Neural cell (in vitro differentiated cells): ENCODE results near the gene GRID1. TPM values are rescaled to one million over a fixed set of nuclear protein-coding genes. Genes with fewer than 3 reads are reported as not detected.

Experiments used
- H2AFZ ChIP-seq: fragments of 200-600, 300-800 bp; sonication (generic), shearing (Covaris generic); 2 replicates; pipeline ENCODE4 v1.6.0; 2014; ENCODE audit warnings: low read depth, mild to moderate bottlenecking, antibody characterized with exemption, low read length, moderate library complexity
- H3F3A ChIP-seq: fragments of 200-600 bp; shearing (Covaris generic); 2 replicates; pipeline ENCODE4 v1.6.1; 2016; ENCODE audit warnings: mild to moderate bottlenecking, moderate library complexity, mixed read lengths, antibody characterized with exemption, low read length; ENCODE audit not compliant: insufficient read depth, poor library complexity, severe bottlenecking
- H3K27ac ChIP-seq: fragments of 200-600, 300-800 bp; sonication (generic), shearing (Covaris generic); 2 replicates; pipeline ENCODE4 v1.5.1; 2014; ENCODE audit warnings: mild to moderate bottlenecking, low read length, moderate library complexity
- H3K27me3 ChIP-seq: fragments of 300-800, 200-600 bp; sonication (generic), shearing (Covaris generic); 2 replicates; pipeline ENCODE4 v1.6.0; 2014; ENCODE audit warnings: mild to moderate bottlenecking, low read depth, low read length, moderate library complexity; ENCODE audit not compliant: insufficient read depth
- H3K36me3 ChIP-seq: fragments of 300-800, 200-600 bp; sonication (generic), shearing (Covaris generic); 2 replicates; pipeline ENCODE4 v1.5.1; 2014; ENCODE audit warnings: mild to moderate bottlenecking, antibody characterized with exemption, low read length, moderate library complexity; ENCODE audit not compliant: insufficient read depth
- H3K4me2 ChIP-seq: fragments of 300-800, 200-600 bp; sonication (generic), shearing (Covaris generic); 2 replicates; pipeline ENCODE4 v1.6.0; 2014; ENCODE audit warnings: mild to moderate bottlenecking, low read length
- H3K4me3 ChIP-seq: fragments of 300-800, 200-600 bp; sonication (generic), shearing (Covaris generic); 2 replicates; pipeline ENCODE4 v1.5.1; 2014; ENCODE audit warnings: mild to moderate bottlenecking, low read length, moderate library complexity
- H3K79me2 ChIP-seq: fragments of 200-600 bp; shearing (Covaris generic); replicated peaks from 2 replicates; pipeline ENCODE4 v1.6.0; 2014; ENCODE audit warnings: mild to moderate bottlenecking, low read length, moderate library complexity; ENCODE audit not compliant: insufficient read depth
- H3K9ac ChIP-seq: fragments of 300-800, 200-600 bp; sonication (generic), shearing (Covaris generic); 2 replicates; pipeline ENCODE4 v1.6.1; 2016; ENCODE audit warnings: mild to moderate bottlenecking, low read length, mixed read lengths
- H3K9me2 ChIP-seq: fragments of 200-600 bp; shearing (Covaris generic); 2 replicates; pipeline ENCODE4 v1.6.1; 2016; ENCODE audit warnings: mild to moderate bottlenecking, low read length, mixed read lengths; ENCODE audit not compliant: insufficient read depth
- H3K9me3 ChIP-seq: fragments of 200-600, 300-800 bp; sonication (generic), shearing (Covaris generic); 2 replicates; pipeline ENCODE4 v1.6.1; 2016; ENCODE audit warnings: mild to moderate bottlenecking, mixed run types, low read length, moderate library complexity, mixed read lengths
- H4K20me1 ChIP-seq: fragments of 200-600 bp; shearing (Covaris generic); 2 replicates; pipeline ENCODE4 v1.6.1; 2016; ENCODE audit warnings: mild to moderate bottlenecking, mixed run types; ENCODE audit not compliant: insufficient read depth
- EP300 ChIP-seq: fragments of 450-650 bp; conservative IDR thresholded peaks from 2 replicates; pipeline ENCODE4 v1.6.1; 2014; ENCODE audit warnings: antibody characterized with exemption, mild to moderate bottlenecking, moderate library complexity; ENCODE audit not compliant: poor library complexity, severe bottlenecking
- EZH2 ChIP-seq: fragments of 200-600, 300-800 bp; shearing (Covaris generic), sonication (generic); IDR thresholded peaks from 2 replicates; pipeline ENCODE4 v1.6.1; 2014; ENCODE audit warnings: antibody characterized with exemption, low read length, borderline replicate concordance, mild to moderate bottlenecking; ENCODE audit not compliant: insufficient read depth, poor library complexity, severe bottlenecking
- MXI1 ChIP-seq: fragments of 450-650 bp; conservative IDR thresholded peaks from 2 replicates; pipeline ENCODE4 v1.6.1; 2014; ENCODE audit warnings: antibody characterized with exemption, mild to moderate bottlenecking; ENCODE audit not compliant: poor library complexity, severe bottlenecking
- POLR2AphosphoS5 ChIP-seq: IDR thresholded peaks from 2 replicates; pipeline ENCODE4 v1.6.1; 2012
- RAD21 ChIP-seq: fragments of 450-650 bp; conservative IDR thresholded peaks from 2 replicates; pipeline ENCODE4 v1.6.1; 2014; ENCODE audit warnings: antibody characterized with exemption, mild to moderate bottlenecking, moderate library complexity
- SMC3 ChIP-seq: fragments of 450-650 bp; conservative IDR thresholded peaks from 2 replicates; pipeline ENCODE4 v1.6.1; 2014; ENCODE audit warnings: antibody characterized with exemption, mild to moderate bottlenecking, moderate library complexity; ENCODE audit not compliant: poor library complexity
- TAF1 ChIP-seq: IDR thresholded peaks from 2 replicates; pipeline ENCODE4 v1.6.1; 2012; ENCODE audit warnings: low read depth
- polyA plus RNA-seq: library from polyadenylated mRNA; depleted of rRNA; stranded (reverse); fragments of >200 nt; gene quantifications from 2 replicates; pipeline ENCODE4 v1.2.3, GENCODE V29; 2014
- TF ChIP-seq, protein P1 (sequence below): fragments of 450-650 bp; IDR thresholded peaks from 2 replicates; pipeline ENCODE4 v1.5.1; 2014; ENCODE audit warnings: antibody characterized with exemption, mild to moderate bottlenecking, moderate library complexity; ENCODE audit not compliant: poor library complexity, severe bottlenecking
- TF ChIP-seq, protein P2 (sequence below): IDR thresholded peaks from 2 replicates; pipeline ENCODE4 v1.6.1; 2012; ENCODE audit warnings: borderline replicate concordance

The GRID1 gene
- polyA plus RNA-seq, 1 donor from 2014 or later: 7.3 TPM

DNA sequence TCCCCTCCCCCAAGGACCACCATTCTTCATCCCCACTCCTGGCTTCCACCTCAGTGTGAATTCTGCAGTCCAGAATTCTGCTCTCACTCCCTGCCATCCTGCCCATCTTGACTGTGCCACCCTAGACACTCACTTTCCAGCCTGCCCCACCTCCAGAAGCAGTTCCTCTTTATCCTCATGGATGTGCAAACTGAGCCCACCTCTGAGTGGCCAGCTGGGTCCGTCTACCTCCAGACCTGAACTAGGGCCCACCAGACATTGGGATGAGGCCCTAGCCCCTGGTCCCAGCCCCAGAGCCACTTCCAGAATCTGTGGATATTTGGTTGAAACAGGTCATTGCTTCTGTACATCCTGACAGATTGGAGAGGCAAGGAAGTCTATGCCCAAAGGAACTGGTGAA is 58.5 kb downstream of the GRID1 start:
- H3K4me2 ChIP-seq: no peak overlapping the region
- no peaks in the 10 kb centered on the region for H3K79me2 ChIP-seq
- no peaks in the 10 kb centered on the region for H3K9me3 ChIP-seq
- H3K9me2 ChIP-seq: no peaks in the 10 kb centered on the region
- H3K36me3 ChIP-seq: no peaks in the 10 kb centered on the region
- H3K27ac ChIP-seq: no peak overlapping the region
- H3K9ac ChIP-seq: no peak overlapping the region
- no peaks in the 10 kb centered on the region for H3K27me3 ChIP-seq
- TF ChIP-seq MXI1 (no peak), SMC3 (no peak), RAD21 (no peak), EZH2 (no peak), TAF1 (no peak), POLR2AphosphoS5 (no peak), EP300 (no peak)
- TF ChIP-seq, protein P1, sequence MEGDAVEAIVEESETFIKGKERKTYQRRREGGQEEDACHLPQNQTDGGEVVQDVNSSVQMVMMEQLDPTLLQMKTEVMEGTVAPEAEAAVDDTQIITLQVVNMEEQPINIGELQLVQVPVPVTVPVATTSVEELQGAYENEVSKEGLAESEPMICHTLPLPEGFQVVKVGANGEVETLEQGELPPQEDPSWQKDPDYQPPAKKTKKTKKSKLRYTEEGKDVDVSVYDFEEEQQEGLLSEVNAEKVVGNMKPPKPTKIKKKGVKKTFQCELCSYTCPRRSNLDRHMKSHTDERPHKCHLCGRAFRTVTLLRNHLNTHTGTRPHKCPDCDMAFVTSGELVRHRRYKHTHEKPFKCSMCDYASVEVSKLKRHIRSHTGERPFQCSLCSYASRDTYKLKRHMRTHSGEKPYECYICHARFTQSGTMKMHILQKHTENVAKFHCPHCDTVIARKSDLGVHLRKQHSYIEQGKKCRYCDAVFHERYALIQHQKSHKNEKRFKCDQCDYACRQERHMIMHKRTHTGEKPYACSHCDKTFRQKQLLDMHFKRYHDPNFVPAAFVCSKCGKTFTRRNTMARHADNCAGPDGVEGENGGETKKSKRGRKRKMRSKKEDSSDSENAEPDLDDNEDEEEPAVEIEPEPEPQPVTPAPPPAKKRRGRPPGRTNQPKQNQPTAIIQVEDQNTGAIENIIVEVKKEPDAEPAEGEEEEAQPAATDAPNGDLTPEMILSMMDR: no peak
- TF ChIP-seq, protein P2, sequence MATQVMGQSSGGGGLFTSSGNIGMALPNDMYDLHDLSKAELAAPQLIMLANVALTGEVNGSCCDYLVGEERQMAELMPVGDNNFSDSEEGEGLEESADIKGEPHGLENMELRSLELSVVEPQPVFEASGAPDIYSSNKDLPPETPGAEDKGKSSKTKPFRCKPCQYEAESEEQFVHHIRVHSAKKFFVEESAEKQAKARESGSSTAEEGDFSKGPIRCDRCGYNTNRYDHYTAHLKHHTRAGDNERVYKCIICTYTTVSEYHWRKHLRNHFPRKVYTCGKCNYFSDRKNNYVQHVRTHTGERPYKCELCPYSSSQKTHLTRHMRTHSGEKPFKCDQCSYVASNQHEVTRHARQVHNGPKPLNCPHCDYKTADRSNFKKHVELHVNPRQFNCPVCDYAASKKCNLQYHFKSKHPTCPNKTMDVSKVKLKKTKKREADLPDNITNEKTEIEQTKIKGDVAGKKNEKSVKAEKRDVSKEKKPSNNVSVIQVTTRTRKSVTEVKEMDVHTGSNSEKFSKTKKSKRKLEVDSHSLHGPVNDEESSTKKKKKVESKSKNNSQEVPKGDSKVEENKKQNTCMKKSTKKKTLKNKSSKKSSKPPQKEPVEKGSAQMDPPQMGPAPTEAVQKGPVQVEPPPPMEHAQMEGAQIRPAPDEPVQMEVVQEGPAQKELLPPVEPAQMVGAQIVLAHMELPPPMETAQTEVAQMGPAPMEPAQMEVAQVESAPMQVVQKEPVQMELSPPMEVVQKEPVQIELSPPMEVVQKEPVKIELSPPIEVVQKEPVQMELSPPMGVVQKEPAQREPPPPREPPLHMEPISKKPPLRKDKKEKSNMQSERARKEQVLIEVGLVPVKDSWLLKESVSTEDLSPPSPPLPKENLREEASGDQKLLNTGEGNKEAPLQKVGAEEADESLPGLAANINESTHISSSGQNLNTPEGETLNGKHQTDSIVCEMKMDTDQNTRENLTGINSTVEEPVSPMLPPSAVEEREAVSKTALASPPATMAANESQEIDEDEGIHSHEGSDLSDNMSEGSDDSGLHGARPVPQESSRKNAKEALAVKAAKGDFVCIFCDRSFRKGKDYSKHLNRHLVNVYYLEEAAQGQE: no peak
- H4K20me1 ChIP-seq: no peaks in the 10 kb centered on the region
- H3F3A ChIP-seq: no peaks in the 10 kb centered on the region
- no peak overlapping the region for H3K4me3 ChIP-seq
- no peak overlapping the region for H2AFZ ChIP-seq

DNA sequence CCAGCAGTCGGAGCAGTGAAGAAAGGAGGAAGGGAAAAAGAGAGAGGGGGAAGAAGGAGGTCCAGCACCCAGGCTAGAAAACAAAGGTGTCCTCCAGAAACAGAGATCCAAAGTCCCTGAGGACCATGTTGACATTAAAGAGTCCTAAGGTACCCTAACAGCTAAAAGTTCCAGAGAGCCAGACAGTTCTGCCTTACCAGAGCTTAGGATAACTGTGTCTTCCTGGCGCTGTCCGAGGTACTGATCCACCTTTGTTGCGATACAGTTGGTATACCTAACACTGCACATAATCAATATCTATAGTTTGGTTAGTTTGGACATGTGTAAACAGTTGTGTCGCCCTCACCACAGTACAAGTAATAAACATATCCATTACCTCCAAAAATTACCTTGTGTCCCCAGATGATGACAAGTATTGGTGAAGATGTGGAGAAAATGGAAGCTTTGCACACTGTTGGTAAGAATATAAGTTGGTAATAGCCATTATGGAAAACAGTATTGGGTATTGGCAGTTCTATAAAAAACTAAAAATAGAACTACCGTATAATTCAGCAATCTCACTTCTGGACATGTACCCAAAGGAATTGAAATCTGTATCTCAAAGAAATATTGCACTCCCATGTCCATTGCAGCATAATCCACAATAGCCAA is 59.8 kb downstream of the GRID1 start:
- Histone ChIP-seq H3K9me2 (no peaks in the 10 kb centered on the region), H3K27ac (no peak overlapping the region)

More for the DNA sequence above, 59.8 kb downstream of the GRID1 start:
- H3K4me2 ChIP-seq: no peak overlapping the region
- H3K9me3 ChIP-seq: no peaks in the 10 kb centered on the region
- no peak overlapping the region for H3K9ac ChIP-seq
- no peak overlapping the region for H3K4me3 ChIP-seq
- no peaks in the 10 kb centered on the region for H3K36me3 ChIP-seq
- no peaks in the 10 kb centered on the region for H3K79me2 ChIP-seq
- TF ChIP-seq, protein P2: no peak
- TF ChIP-seq POLR2AphosphoS5: no peak
- TF ChIP-seq, protein P1: no peak
- H3K27me3 ChIP-seq: no peaks in the 10 kb centered on the region
- H3F3A ChIP-seq: no peaks in the 10 kb centered on the region
- H2AFZ ChIP-seq: no peak overlapping the region
- no peaks in the 10 kb centered on the region for H4K20me1 ChIP-seq
